Ectodermal cell (in vitro differentiated cells): ENCODE results near the gene ESPL1.

Source experiments
- H3K27ac ChIP-seq: 2 replicates; pipeline ENCODE4 v1.7.0; 2013; ENCODE audit warnings: mild to moderate bottlenecking, low read depth, low read length; ENCODE audit not compliant: insufficient read depth, poor library complexity, severe bottlenecking
- H3K27me3 ChIP-seq: 2 replicates; pipeline ENCODE4 v1.7.0; 2013; ENCODE audit warnings: mild to moderate bottlenecking, low read length; ENCODE audit not compliant: insufficient read depth, control insufficient read depth, poor library complexity, severe bottlenecking
- H3K36me3 ChIP-seq: one replicate; pipeline ENCODE4 v1.7.0; 2013; ENCODE audit warnings: low read length; ENCODE audit not compliant: control insufficient read depth, insufficient read depth
- H3K4me1 ChIP-seq: one replicate; pipeline ENCODE4 v1.7.0; 2013; ENCODE audit warnings: low read length; ENCODE audit not compliant: control insufficient read depth, insufficient read depth
- H3K4me3 ChIP-seq: 2 replicates; pipeline ENCODE4 v1.7.0; 2013; ENCODE audit warnings: low read depth, low read length, control low read depth; ENCODE audit not compliant: insufficient read depth
- H3K9me3 ChIP-seq: 2 replicates; pipeline ENCODE4 v1.7.0; 2013; ENCODE audit warnings: mild to moderate bottlenecking, low read length, moderate library complexity; ENCODE audit not compliant: control insufficient read depth
- WGBS, 2 experiments: methylation state at CpG; one replicate each; pipeline ENCODE4 v1.1.7; 2013; ENCODE audit warnings: missing lambda C conversion rate in 2 of 2; 5-methylcytosine and 5-hydroxymethylcytosine counted together

The ESPL1 gene

DNA sequence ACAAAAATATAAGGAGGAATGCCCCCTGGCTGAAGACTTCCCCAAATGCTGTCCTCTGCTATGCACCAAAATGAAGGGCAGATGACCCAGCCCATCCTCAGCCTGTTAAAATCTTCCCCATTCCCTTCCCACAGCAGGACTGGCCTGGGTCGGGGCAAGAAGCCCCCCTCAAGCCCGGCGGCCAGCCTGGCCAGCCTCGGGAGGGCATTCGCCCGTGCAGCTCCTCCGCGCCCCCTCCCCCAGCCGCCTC is 36.5 kb upstream of the ESPL1 start:
- Histone ChIP-seq H3K4me1 (peaks cover 42% of the 10 kb centered on the region), H3K27ac (no peak overlapping the region), H3K9me3 (no peaks in the 10 kb centered on the region), H3K4me3 (peak overlapping the region; percentile 51), H3K36me3 (no peaks in the 10 kb centered on the region), H3K27me3 (peaks cover 5% of the 10 kb centered on the region)
- WGBS, 2 experiments: 0% methylated on average over 9 of the region's 9 CpGs

DNA sequence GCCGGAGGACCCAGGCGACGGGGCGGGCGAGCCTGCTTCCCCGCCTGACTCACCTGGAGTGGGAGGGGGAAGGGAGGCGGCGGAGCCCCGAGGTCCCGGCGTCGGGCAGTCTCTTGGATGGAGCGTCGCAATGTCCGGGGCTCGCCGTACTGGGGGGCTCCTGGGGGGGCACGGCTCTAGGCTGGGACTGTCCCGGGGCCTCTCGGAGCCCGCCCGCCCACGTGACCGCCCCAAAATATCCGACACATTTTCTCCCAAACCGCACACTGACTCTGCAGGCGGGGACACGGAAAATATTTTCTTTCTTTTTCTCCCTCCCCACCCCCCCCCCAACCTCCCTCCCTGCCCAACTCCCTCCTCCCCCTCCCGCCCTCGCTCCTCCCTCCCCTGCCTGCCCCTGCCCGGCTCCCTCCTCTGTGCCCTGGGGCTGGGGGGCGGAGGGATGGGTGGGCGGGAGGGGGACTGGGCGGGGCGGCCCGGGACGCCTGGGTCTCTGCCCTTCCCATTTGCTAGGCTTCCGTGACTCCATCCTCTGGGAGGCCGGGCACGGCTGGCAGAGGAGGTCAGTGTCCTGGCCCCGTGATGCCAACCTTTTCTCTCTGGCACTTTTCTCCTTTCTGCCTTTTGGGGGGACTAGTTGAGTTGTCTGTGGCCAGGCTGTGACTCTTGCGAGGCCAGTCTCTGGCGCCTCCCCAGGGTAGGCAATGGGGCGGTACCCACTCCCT is 36.0 kb upstream of the ESPL1 start, which contains the start of gene RARG:
Gene RARG (minus strand): TSS at position 289 of the 725 bp plus-strand sequence. CDS start 4,664 bp downstream, outside the sequence.
- H3K36me3 ChIP-seq: no peaks in the 10 kb centered on the region
- no peaks in the 10 kb centered on the region for H3K9me3 ChIP-seq
- H3K4me1 ChIP-seq: peaks cover 42% of the 10 kb centered on the region
- 1% methylated on average over 40 to 41 of the region's 44 CpGs for WGBS, 2 experiments
- peak within 1 kb of the TSS; percentile 51 for H3K4me3 ChIP-seq
- peaks cover 5% of the 10 kb centered on the region for H3K27me3 ChIP-seq
- H3K27ac ChIP-seq: no peak within 1 kb of the TSS

- Histone ChIP-seq H3K36me3 (no peaks in the 10 kb centered on the region), H3K27ac (no peak overlapping the region), H3K4me1 (peaks cover 42% of the 10 kb centered on the region), H3K9me3 (no peaks in the 10 kb centered on the region), H3K4me3 (peak overlapping the region; percentile 28), H3K27me3 (peaks cover 5% of the 10 kb centered on the region)
- 36 to 37% methylated on average over 11 of the region's 11 CpGs for WGBS, 2 experiments
These were observed 35.2 kb upstream of the ESPL1 start for GRCh38 chr12:53232646-53233461.

DNA sequence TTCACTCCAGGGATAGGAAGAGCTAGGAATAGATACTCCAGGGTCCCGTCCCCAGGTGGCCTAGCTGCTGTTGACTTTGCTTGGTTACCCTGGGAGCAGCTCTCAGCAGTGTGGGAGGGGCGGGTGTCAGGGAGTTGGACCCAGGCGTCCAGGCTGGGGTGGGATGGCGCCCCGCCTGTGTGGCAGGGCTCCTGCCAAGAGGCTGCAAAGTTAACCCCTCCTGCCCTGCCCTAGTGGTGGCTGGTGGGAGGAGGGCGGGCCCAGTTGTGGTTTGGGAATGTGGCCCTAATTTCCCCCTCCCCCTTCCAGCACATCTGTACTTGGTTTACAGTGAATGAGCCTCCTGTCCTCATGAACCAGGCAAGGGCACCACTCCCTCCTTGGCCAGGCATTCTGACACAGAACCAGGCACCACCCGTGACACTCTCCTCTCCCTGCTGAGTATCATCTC is 34.4 kb upstream of the ESPL1 start:
- peak overlapping the region; percentile 11 for H3K4me3 ChIP-seq
- H3K36me3 ChIP-seq: no peaks in the 10 kb centered on the region
- H3K9me3 ChIP-seq: no peaks in the 10 kb centered on the region
- peaks cover 5% of the 10 kb centered on the region for H3K27me3 ChIP-seq
- peak overlapping the region; percentile 79 for H3K27ac ChIP-seq
- peaks cover 42% of the 10 kb centered on the region for H3K4me1 ChIP-seq
- 31 to 32% methylated on average over 7 of the region's 7 CpGs for WGBS, 2 experiments

GRCh38 chr12:53234271-53234914 is 33.7 kb upstream of the ESPL1 start:
- Histone ChIP-seq H3K27ac (peak overlapping the region; percentile 79), H3K9me3 (no peaks in the 10 kb centered on the region), H3K4me1 (peaks cover 42% of the 10 kb centered on the region), H3K36me3 (no peaks in the 10 kb centered on the region), H3K27me3 (peaks cover 5% of the 10 kb centered on the region), H3K4me3 (peak overlapping the region; percentile 11)
- WGBS, 2 experiments: 0 to 2% methylated on average over 12 of the region's 12 CpGs

DNA sequence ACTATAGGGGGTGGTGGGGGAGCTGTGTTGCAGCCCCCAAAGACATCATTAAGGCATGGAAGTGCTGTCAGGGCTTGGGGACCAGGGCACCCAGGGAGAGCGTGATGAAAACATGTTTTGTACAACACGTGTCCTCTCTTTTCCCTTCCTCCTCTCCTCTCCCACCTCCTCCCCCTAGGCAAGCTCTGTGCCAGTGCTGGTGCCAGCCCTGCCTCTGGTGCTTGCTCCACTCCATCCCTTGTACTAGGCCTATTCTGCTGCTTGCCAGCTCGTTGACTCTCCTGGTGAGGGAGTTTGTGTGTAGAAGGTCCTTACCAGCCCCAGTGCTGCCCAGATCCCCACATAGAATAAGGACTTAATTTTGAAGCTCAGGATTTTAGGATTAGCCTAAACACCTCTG is 32.9 kb upstream of the ESPL1 start:
- WGBS, 2 experiments: 79 to 85% methylated on average over 2 to 3 of the region's 3 CpGs
- Histone ChIP-seq H3K27me3 (peaks cover 5% of the 10 kb centered on the region), H3K4me3 (no peak overlapping the region), H3K27ac (no peak overlapping the region), H3K36me3 (no peaks in the 10 kb centered on the region), H3K4me1 (peaks cover 40% of the 10 kb centered on the region), H3K9me3 (no peaks in the 10 kb centered on the region)

- 45% methylated on average over 9 of the region's 9 CpGs for WGBS, 2 experiments
- Histone ChIP-seq H3K4me3 (no peak overlapping the region), H3K36me3 (no peaks in the 10 kb centered on the region), H3K27ac (no peak overlapping the region), H3K9me3 (no peaks in the 10 kb centered on the region), H3K27me3 (peaks cover 5% of the 10 kb centered on the region), H3K4me1 (peaks cover 41% of the 10 kb centered on the region)
These were observed 32.2 kb upstream of the ESPL1 start for GRCh38 chr12:53235742-53236442.

DNA sequence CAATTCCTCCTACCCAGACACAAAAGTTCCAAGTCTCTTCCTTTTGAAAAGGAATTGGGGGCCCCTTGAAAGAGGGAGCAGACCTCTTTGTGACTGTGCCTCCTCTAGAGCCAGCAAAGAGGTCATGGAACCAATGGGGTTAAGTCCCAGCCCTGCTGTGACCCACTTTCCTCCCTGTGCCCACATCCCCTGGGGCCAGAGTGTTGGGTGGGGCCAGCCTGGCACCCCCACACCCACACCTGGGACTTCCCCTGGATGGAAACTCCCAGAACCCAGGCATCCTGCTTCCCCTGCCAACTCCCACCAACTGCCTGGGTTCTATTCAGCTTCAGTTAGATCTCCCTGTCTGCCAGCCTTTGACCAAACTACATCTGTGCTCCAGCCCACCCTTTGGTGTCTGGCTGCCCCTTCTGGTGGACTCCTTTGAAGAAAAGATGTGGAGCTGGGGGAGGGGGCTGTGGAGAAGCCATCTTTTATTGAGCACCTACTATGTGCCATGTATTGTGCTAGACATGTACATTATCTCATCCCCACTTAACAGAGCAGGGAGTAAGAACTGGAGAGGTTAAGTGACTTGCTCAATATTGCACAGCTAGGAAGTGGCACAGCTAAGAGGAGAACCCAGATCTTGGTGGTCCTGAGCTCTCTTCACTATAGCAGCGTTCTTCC is 31.5 kb upstream of the ESPL1 start:
- Histone ChIP-seq H3K9me3 (no peaks in the 10 kb centered on the region), H3K4me1 (peaks cover 47% of the 10 kb centered on the region), H3K4me3 (no peak overlapping the region), H3K27me3 (peaks cover 1% of the 10 kb centered on the region), H3K36me3 (no peaks in the 10 kb centered on the region), H3K27ac (no peak overlapping the region)
- 96 to 100% methylated on average over 1 of the region's 1 CpG for WGBS, 2 experiments

DNA sequence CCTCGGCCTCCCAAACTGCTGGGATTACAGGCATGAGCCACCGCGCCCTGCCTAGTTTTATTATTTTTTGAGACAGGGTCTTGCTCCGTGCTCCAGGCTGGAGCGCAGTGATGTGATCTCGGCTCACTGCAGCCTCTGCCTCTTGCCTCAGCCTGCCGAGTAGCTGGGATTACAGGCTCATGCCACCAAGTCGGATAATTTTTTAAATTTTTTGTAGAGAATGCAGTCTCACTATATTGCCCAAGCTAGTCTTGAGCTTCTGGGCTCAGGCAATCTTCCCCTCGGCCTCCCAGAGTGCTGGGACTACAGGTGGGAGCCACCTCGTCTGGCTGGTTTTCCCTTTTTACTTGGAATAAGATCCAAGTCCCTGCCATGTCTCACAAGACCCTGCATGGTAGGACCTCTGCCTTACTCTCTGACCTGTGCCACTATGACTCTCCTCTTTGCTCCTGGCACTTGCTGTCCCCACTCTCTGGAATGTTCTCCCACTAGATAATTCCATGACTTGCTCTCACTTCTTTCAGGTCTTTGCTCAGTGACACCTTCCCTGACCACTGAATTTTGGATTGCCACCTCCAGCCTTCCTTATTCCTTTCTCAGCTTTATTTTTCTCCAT is 28.3 kb upstream of the ESPL1 start:
- 92% methylated on average over 10 of the region's 10 CpGs for WGBS, 2 experiments
- no peaks in the 10 kb centered on the region for H3K9me3 ChIP-seq
- peaks cover 40% of the 10 kb centered on the region for H3K4me1 ChIP-seq
- H3K27me3 ChIP-seq: no peaks in the 10 kb centered on the region
- H3K27ac ChIP-seq: no peak overlapping the region
- no peak overlapping the region for H3K4me3 ChIP-seq
- H3K36me3 ChIP-seq: no peaks in the 10 kb centered on the region
